Measurements from ENCODE around the gene MCM9.
"Not testable (repeated sequence)": the region's sequence is repeated elsewhere in the genome, so short reads cannot be mapped to it uniquely, and the experiment has no call there.

MCM9 gene

GRCh38 chr6:118788702-118789101, 146.3 kb downstream of the MCM9 start:
- DNase-seq, result no peak

- no peak for DNase-seq
These were observed 147.1 kb downstream of the MCM9 start for GRCh38 chr6:118787724-118788423.

GRCh38 chr6:118786596-118787453, 148.1 kb downstream of the MCM9 start:
- DNase-seq, result no peak

- no peak for DNase-seq
These were observed 149.4 kb downstream of the MCM9 start for GRCh38 chr6:118785601-118786000.

GRCh38 chr6:118784641-118785164, 150.3 kb downstream of the MCM9 start:
- no peak for DNase-seq

GRCh38 chr6:118783931-118784550, 150.9 kb downstream of the MCM9 start:
- no peak for DNase-seq

GRCh38 chr6:118782651-118783050, 152.3 kb downstream of the MCM9 start:
- no peak for DNase-seq

GRCh38 chr6:118781897-118782296, 153.1 kb downstream of the MCM9 start:
- DNase-seq, result peak; percentile 30

- no peak for DNase-seq
These were observed 154.3 kb downstream of the MCM9 start for GRCh38 chr6:118780668-118781067.

GRCh38 chr6:118776607-118777549, 158.1 kb downstream of the MCM9 start:
- peak; percentile 70 for DNase-seq

- DNase-seq, result no peak
These were observed 159.6 kb downstream of the MCM9 start for GRCh38 chr6:118775381-118775780.

- no peak for DNase-seq
These were observed 160.4 kb downstream of the MCM9 start for GRCh38 chr6:118774581-118774980.

GRCh38 chr6:118772886-118773285, 162.1 kb downstream of the MCM9 start:
- DNase-seq, result no peak

- DNase-seq, result no peak
These were observed 163.7 kb downstream of the MCM9 start for GRCh38 chr6:118771253-118771652.

GRCh38 chr6:118770835-118771234, 164.1 kb downstream of the MCM9 start:
- no peak for DNase-seq

GRCh38 chr6:118770112-118770788, 164.7 kb downstream of the MCM9 start:
- peak; percentile 35 for DNase-seq

- DNase-seq, result no peak
These were observed 166.0 kb downstream of the MCM9 start for GRCh38 chr6:118768904-118769325.

GRCh38 chr6:118768441-118768840, 166.5 kb downstream of the MCM9 start:
- DNase-seq, result no peak

GRCh38 chr6:118765316-118765715, 169.6 kb downstream of the MCM9 start:
- DNase-seq, result not testable (repeated sequence)

- no peak for DNase-seq
These were observed 170.2 kb downstream of the MCM9 start for GRCh38 chr6:118764766-118765165.

Data from NCI-H345 (cell line).